Measurements from ENCODE around the gene RTN4RL1.

Gene RTN4RL1

GRCh38 chr17:1915889-1916288, 109.2 kb downstream of the RTN4RL1 start:
- no peaks in the 10 kb centered on the region for H3K4me1 ChIP-seq
- H3K36me3 ChIP-seq = no peaks in the 10 kb centered on the region
- no peak overlapping the region for H3K27ac ChIP-seq
- intact Hi-C loops (cut with DNase I; ENCODE audit: low total_unique reads) = no loop called here
- no peak overlapping the region for H3K4me3 ChIP-seq
- H3K9me3 ChIP-seq = no peaks in the 10 kb centered on the region
- H3K27me3 ChIP-seq = peaks cover 0 to 65% of the 10 kb centered on the region in 2 donors
- TF ChIP-seq, protein P1, sequence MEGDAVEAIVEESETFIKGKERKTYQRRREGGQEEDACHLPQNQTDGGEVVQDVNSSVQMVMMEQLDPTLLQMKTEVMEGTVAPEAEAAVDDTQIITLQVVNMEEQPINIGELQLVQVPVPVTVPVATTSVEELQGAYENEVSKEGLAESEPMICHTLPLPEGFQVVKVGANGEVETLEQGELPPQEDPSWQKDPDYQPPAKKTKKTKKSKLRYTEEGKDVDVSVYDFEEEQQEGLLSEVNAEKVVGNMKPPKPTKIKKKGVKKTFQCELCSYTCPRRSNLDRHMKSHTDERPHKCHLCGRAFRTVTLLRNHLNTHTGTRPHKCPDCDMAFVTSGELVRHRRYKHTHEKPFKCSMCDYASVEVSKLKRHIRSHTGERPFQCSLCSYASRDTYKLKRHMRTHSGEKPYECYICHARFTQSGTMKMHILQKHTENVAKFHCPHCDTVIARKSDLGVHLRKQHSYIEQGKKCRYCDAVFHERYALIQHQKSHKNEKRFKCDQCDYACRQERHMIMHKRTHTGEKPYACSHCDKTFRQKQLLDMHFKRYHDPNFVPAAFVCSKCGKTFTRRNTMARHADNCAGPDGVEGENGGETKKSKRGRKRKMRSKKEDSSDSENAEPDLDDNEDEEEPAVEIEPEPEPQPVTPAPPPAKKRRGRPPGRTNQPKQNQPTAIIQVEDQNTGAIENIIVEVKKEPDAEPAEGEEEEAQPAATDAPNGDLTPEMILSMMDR (IDR thresholded peaks at IDR 0.05) = no peak
- no peak for DNase-seq

GRCh38 chr17:1914661-1915083, 110.5 kb downstream of the RTN4RL1 start:
- H3K9me3 ChIP-seq = no peaks in the 10 kb centered on the region
- DNase-seq = no peak
- TF ChIP-seq, protein P1 (IDR thresholded peaks at IDR 0.05) = no peak
- no peaks in the 10 kb centered on the region for H3K4me1 ChIP-seq
- H3K27ac ChIP-seq = no peak overlapping the region
- peaks cover 0 to 77% of the 10 kb centered on the region in 2 donors for H3K27me3 ChIP-seq
- no peaks in the 10 kb centered on the region for H3K36me3 ChIP-seq
- intact Hi-C loops (cut with DNase I; ENCODE audit: low total_unique reads) = loop anchor here (5.0 kb wide), 1 partner anchor 113 kb away; the partner anchor contains the start of gene RTN4RL1
- no peak overlapping the region for H3K4me3 ChIP-seq

GRCh38 chr17:1913702-1914101, 111.4 kb downstream of the RTN4RL1 start:
- no peak for DNase-seq

GRCh38 chr17:1912146-1912545, 113.0 kb downstream of the RTN4RL1 start:
- H3K27ac ChIP-seq = no peak overlapping the region
- intact Hi-C loops (cut with DNase I; ENCODE audit: low total_unique reads) = loop anchor here (5.0 kb wide), 1 partner anchor 115 kb away; the partner anchor contains the start of gene RTN4RL1
- TF ChIP-seq, protein P1 (IDR thresholded peaks at IDR 0.05) = no peak
- DNase-seq = no peak
- H3K4me3 ChIP-seq = no peak overlapping the region
- H3K9me3 ChIP-seq = no peaks in the 10 kb centered on the region
- peaks cover 0 to 88% of the 10 kb centered on the region in 2 donors for H3K27me3 ChIP-seq
- H3K4me1 ChIP-seq = peaks cover 0 to 14% (median 12%) of the 10 kb centered on the region in 4 donors
- H3K36me3 ChIP-seq = no peaks in the 10 kb centered on the region

More at GRCh38 chr17:1913702-1914101, 111.4 kb downstream of the RTN4RL1 start:
- H3K27me3 ChIP-seq = peaks cover 0 to 82% of the 10 kb centered on the region in 2 donors
- H3K27ac ChIP-seq = no peak overlapping the region
- no peaks in the 10 kb centered on the region for H3K9me3 ChIP-seq
- intact Hi-C loops (cut with DNase I; ENCODE audit: low total_unique reads) = loop anchor here (5.0 kb wide), 1 partner anchor 114 kb away; the partner anchor contains the start of gene RTN4RL1
- TF ChIP-seq, protein P1 (IDR thresholded peaks at IDR 0.05) = no peak
- no peak overlapping the region for H3K4me3 ChIP-seq
- no peaks in the 10 kb centered on the region for H3K36me3 ChIP-seq
- H3K4me1 ChIP-seq = peaks cover 0 to 3% (median 2%) of the 10 kb centered on the region in 4 donors

GRCh38 chr17:1909985-1910384, 115.1 kb downstream of the RTN4RL1 start:
- H3K27me3 ChIP-seq = peaks cover 0 to 90% of the 10 kb centered on the region in 2 donors
- TF ChIP-seq, protein P1 (IDR thresholded peaks at IDR 0.05) = no peak
- DNase-seq = no peak
- H3K4me3 ChIP-seq = no peak overlapping the region
- H3K9me3 ChIP-seq = no peaks in the 10 kb centered on the region
- intact Hi-C loops (cut with DNase I; ENCODE audit: low total_unique reads) = loop anchor here (5.0 kb wide), 1 partner anchor 117 kb away; the partner anchor contains the start of gene RTN4RL1
- H3K27ac ChIP-seq = no peak overlapping the region
- peaks cover 0 to 14% (median 12%) of the 10 kb centered on the region in 4 donors for H3K4me1 ChIP-seq
- H3K36me3 ChIP-seq = no peaks in the 10 kb centered on the region
